ENCODE results near the gene IGFL1. TPM values are rescaled to one million over a fixed set of nuclear protein-coding genes. Genes with fewer than 3 reads are reported as not detected.
"Not testable (repeated sequence)": the region's sequence is repeated elsewhere in the genome, so short reads cannot be mapped to it uniquely, and the experiment has no call there.

Gene IGFL1
- not detected for total RNA-seq

GRCh38 chr19:46229442-46229841 lies at the start of gene IGFL1:
IGFL1 (plus strand) TSS chr19:46229742; CDS start chr19:46229775, 33 bp downstream.
- DNase-seq = no peak

- DNase-seq = no peak
Observed at GRCh38 chr19:46180701-46181387, 48.7 kb upstream of the IGFL1 start.

- no peak for DNase-seq
Observed at GRCh38 chr19:46181388-46181779, 48.2 kb upstream of the IGFL1 start.

GRCh38 chr19:46182476-46182875 lies 47.1 kb upstream of the IGFL1 start:
- no peak for DNase-seq

- DNase-seq = not testable (repeated sequence)
Observed at GRCh38 chr19:46184775-46185710, 44.5 kb upstream of the IGFL1 start.

GRCh38 chr19:46186101-46186716 lies 43.3 kb upstream of the IGFL1 start:
- no peak for DNase-seq

- no peak for DNase-seq
Observed at GRCh38 chr19:46186717-46187101, 42.8 kb upstream of the IGFL1 start.

GRCh38 chr19:46189971-46190888 lies 39.3 kb upstream of the IGFL1 start:
- no peak for DNase-seq

- DNase-seq = no peak
Observed at GRCh38 chr19:46191356-46191755, 38.2 kb upstream of the IGFL1 start.

GRCh38 chr19:46191972-46192371 lies 37.6 kb upstream of the IGFL1 start:
- DNase-seq = no peak

GRCh38 chr19:46192626-46192991 lies 36.9 kb upstream of the IGFL1 start:
- DNase-seq = not testable (repeated sequence)

GRCh38 chr19:46192992-46193650 lies 36.4 kb upstream of the IGFL1 start:
- no peak for DNase-seq

- DNase-seq = no peak
Observed at GRCh38 chr19:46193678-46194077, 35.9 kb upstream of the IGFL1 start.

GRCh38 chr19:46195104-46195503 lies 34.4 kb upstream of the IGFL1 start:
- no peak for DNase-seq

GRCh38 chr19:46195919-46196318 lies 33.6 kb upstream of the IGFL1 start:
- not testable (repeated sequence) for DNase-seq

GRCh38 chr19:46196410-46197124 lies 33.0 kb upstream of the IGFL1 start:
- no peak for DNase-seq

GRCh38 chr19:46197314-46198070 lies 32.0 kb upstream of the IGFL1 start:
- no peak for DNase-seq

- no peak for DNase-seq
Observed at GRCh38 chr19:46198756-46199155, 30.8 kb upstream of the IGFL1 start.

GRCh38 chr19:46201454-46202310 lies 27.9 kb upstream of the IGFL1 start:
- DNase-seq = no peak
